H9 (cell line): ENCODE measurements around the gene RIMBP2. TPM values are rescaled to one million over a fixed set of nuclear protein-coding genes. Genes with fewer than 3 reads are reported as not detected.

Experiments used
- DNase-seq: peaks from one replicate; pipeline ENCODE4 v3.0.0-alpha.2; 2017
- H2AFZ ChIP-seq: one replicate; pipeline ENCODE4 v1.6.1; 2013; ENCODE audit warnings: mild to moderate bottlenecking, low read length, control low read depth, moderate library complexity
- H2AK5ac ChIP-seq: 2 replicates; pipeline ENCODE4 v1.6.1; 2013; ENCODE audit warnings: low read length, control low read depth, mixed read lengths; ENCODE audit not compliant: insufficient read length
- H2BK120ac ChIP-seq: one replicate; pipeline ENCODE4 v1.6.1; 2013; ENCODE audit warnings: low read depth, mild to moderate bottlenecking, low read length, control low read depth, inconsistent platforms; ENCODE audit not compliant: poor library complexity, severe bottlenecking
- H2BK12ac ChIP-seq: 2 replicates; pipeline ENCODE4 v1.6.1; 2013; ENCODE audit warnings: low read length, control low read depth, mixed read lengths, low read depth; ENCODE audit not compliant: insufficient read length
- H2BK15ac ChIP-seq: 2 replicates; pipeline ENCODE4 v1.6.1; 2013; ENCODE audit warnings: low read depth, low read length, control low read depth
- H2BK20ac ChIP-seq: one replicate; pipeline ENCODE4 v1.6.1; 2013; ENCODE audit warnings: low read depth, mild to moderate bottlenecking, low read length, control low read depth, inconsistent platforms; ENCODE audit not compliant: poor library complexity, severe bottlenecking
- H2BK5ac ChIP-seq: 2 replicates; pipeline ENCODE4 v1.6.1; 2013; ENCODE audit warnings: low read length, control low read depth, mixed read lengths; ENCODE audit not compliant: insufficient read length
- H3K14ac ChIP-seq: 2 replicates; pipeline ENCODE4 v1.6.1; 2013; ENCODE audit warnings: low read length, control low read depth; ENCODE audit not compliant: insufficient read depth
- H3K18ac ChIP-seq: 2 replicates; pipeline ENCODE4 v1.6.1; 2013; ENCODE audit warnings: low read depth, mild to moderate bottlenecking, mixed read lengths, low read length, control low read depth; ENCODE audit not compliant: insufficient read length
- H3K23ac ChIP-seq: 2 replicates; pipeline ENCODE4 v1.6.1; 2013; ENCODE audit warnings: low read length, control low read depth, mixed read lengths, low read depth; ENCODE audit not compliant: insufficient read length
- H3K23me2 ChIP-seq: 2 replicates; pipeline ENCODE4 v1.6.1; 2013; ENCODE audit warnings: low read depth, mild to moderate bottlenecking, mixed read lengths, low read length, control low read depth; ENCODE audit not compliant: insufficient read length, poor library complexity, severe bottlenecking
- H3K27ac ChIP-seq: 2 replicates; pipeline ENCODE4 v1.5.1; 2013; ENCODE audit warnings: low read length, control low read depth, mixed read lengths, low read depth; ENCODE audit not compliant: insufficient read length
- H3K27me3 ChIP-seq: 2 replicates; pipeline ENCODE4 v1.6.1; 2013; ENCODE audit warnings: low read length, control low read depth, inconsistent platforms; ENCODE audit not compliant: insufficient read depth
- H3K4ac ChIP-seq: 2 replicates; pipeline ENCODE4 v1.6.1; 2013; ENCODE audit warnings: low read depth, mild to moderate bottlenecking, control low read depth, inconsistent platforms, low read length, moderate library complexity
- H3K4me1 ChIP-seq: 2 replicates; pipeline ENCODE4 v1.6.1; 2013; ENCODE audit warnings: low read length, control low read depth, inconsistent platforms; ENCODE audit not compliant: insufficient read depth
- H3K4me2 ChIP-seq: 2 replicates; pipeline ENCODE4 v1.6.1; 2013; ENCODE audit warnings: low read length, control low read depth, mixed read lengths; ENCODE audit not compliant: insufficient read length, insufficient read depth
- H3K56ac ChIP-seq: 2 replicates; pipeline ENCODE4 v1.6.1; 2013; ENCODE audit warnings: low read depth, mild to moderate bottlenecking, mixed read lengths, low read length, control low read depth; ENCODE audit not compliant: insufficient read length
- H3K79me1 ChIP-seq: 2 replicates; pipeline ENCODE4 v1.6.1; 2013; ENCODE audit warnings: low read depth, mild to moderate bottlenecking, moderate library complexity, low read length, control low read depth, inconsistent platforms; ENCODE audit not compliant: insufficient read depth, poor library complexity, severe bottlenecking
- H3K79me2 ChIP-seq: 2 replicates; pipeline ENCODE4 v1.6.1; 2013; ENCODE audit warnings: low read length, control low read depth, inconsistent platforms; ENCODE audit not compliant: insufficient read depth
- H3K9ac ChIP-seq: 2 replicates; pipeline ENCODE4 v1.6.1; 2013; ENCODE audit warnings: low read length, control low read depth, mixed read lengths; ENCODE audit not compliant: insufficient read length; ENCODE audit errors: extremely low read depth
- H3K9me3 ChIP-seq: one replicate; pipeline ENCODE4 v1.6.1; 2013; ENCODE audit warnings: low read depth, low read length, inconsistent platforms; ENCODE audit not compliant: control insufficient read depth
- H3T11ph ChIP-seq: one replicate; pipeline ENCODE4 v1.6.1; 2013; ENCODE audit warnings: mild to moderate bottlenecking, low read length, control low read depth, inconsistent platforms
- H4K20me1 ChIP-seq: one replicate; pipeline ENCODE4 v1.6.1; 2013; ENCODE audit not compliant: control insufficient read depth, insufficient read length, insufficient read depth
- H4K5ac ChIP-seq: 2 replicates; pipeline ENCODE4 v1.6.1; 2013; ENCODE audit warnings: low read depth, mild to moderate bottlenecking, mixed read lengths, low read length, control low read depth; ENCODE audit not compliant: insufficient read length
- H4K8ac ChIP-seq: replicated peaks from 2 replicates; pipeline ENCODE4 v1.6.1; 2013; ENCODE audit warnings: low read length, control low read depth, mixed read lengths, low read depth; ENCODE audit not compliant: insufficient read length
- H4K91ac ChIP-seq: 2 replicates; pipeline ENCODE4 v1.6.1; 2013; ENCODE audit warnings: low read depth, mild to moderate bottlenecking, moderate library complexity, mixed read lengths, low read length, control low read depth; ENCODE audit not compliant: insufficient read length
- H3K27ac Mint-ChIP-seq, 3 experiments: 2 replicates in 2 of 3; 3 replicates in 1 of 3; pipeline ENCODE4 v1.8.0; 2020 to 2021; ENCODE audit warnings: mixed read lengths in 3 of 3, mild to moderate bottlenecking in 1 of 3, moderate library complexity in 1 of 3
- H3K27me3 Mint-ChIP-seq: 2 replicates; pipeline ENCODE4 v1.8.0; 2021; ENCODE audit warnings: low read depth, mild to moderate bottlenecking, moderate library complexity, mixed read lengths
- H3K36me3 Mint-ChIP-seq, 3 experiments: 2 replicates in 2 of 3; 3 replicates in 1 of 3; pipeline ENCODE4 v1.8.0; 2020 to 2021; ENCODE audit warnings: low read depth in 3 of 3, mixed read lengths in 3 of 3; ENCODE audit not compliant: insufficient read depth in 1 of 3
- H3K4me1 Mint-ChIP-seq, 2 experiments: 2 replicates each; pipeline ENCODE4 v1.8.0; 2020; ENCODE audit warnings: mixed read lengths in 2 of 2
- H3K4me3 Mint-ChIP-seq, 2 experiments: 2 replicates in 1 of 2; 3 replicates in 1 of 2; pipeline ENCODE4 v1.8.0; 2020 to 2021; ENCODE audit warnings: mild to moderate bottlenecking in 2 of 2, mixed read lengths in 2 of 2, moderate library complexity in 1 of 2
- H3K9me3 Mint-ChIP-seq, 2 experiments: 2 replicates in 1 of 2; 3 replicates in 1 of 2; pipeline ENCODE4 v1.8.0; 2020; ENCODE audit warnings: mild to moderate bottlenecking in 2 of 2, mixed read lengths in 2 of 2, moderate library complexity in 1 of 2
- CTCF ChIP-seq: fragments of 200-600 bp; sonication (generic); conservative IDR thresholded peaks from 3 replicates; pipeline ENCODE4 v1.8.0; 2021; ENCODE audit warnings: antibody characterized with exemption, mild to moderate bottlenecking
- WGBS: extraction: QIAGEN DNeasy Blood & Tissue Kit; methylation state at CpG from one replicate; pipeline ENCODE4 v1.1.7; 2013; ENCODE audit warnings: missing lambda C conversion rate, low lambda C conversion rate, mixed read lengths; ENCODE audit not compliant: insufficient read length; ENCODE audit errors: extremely low coverage; 5-methylcytosine and 5-hydroxymethylcytosine counted together
- total RNA-seq: library from RNA; stranded (reverse); gene quantifications from 2 replicates; pipeline ENCODE4 v1.2.1, GENCODE V29; 2021

Gene RIMBP2
- total RNA-seq, 1 experiment from 2014 or later: 0.70 TPM

- no peak overlapping the region for H4K5ac ChIP-seq
- H3K27me3 ChIP-seq: no peaks in the 10 kb centered on the region
- no peak overlapping the region for H3K4ac ChIP-seq
- no peak overlapping the region for H2AFZ ChIP-seq
- H4K20me1 ChIP-seq: no peaks in the 10 kb centered on the region
- no peak overlapping the region for H3K56ac ChIP-seq
- Mint-ChIP-seq H3K4me3 (no peak overlapping the region), H3K9me3 (no peaks in the 10 kb centered on the region), H3K36me3 (no peaks in the 10 kb centered on the region), H3K27me3 (peaks cover 10% of the 10 kb centered on the region), H3K27ac (no peak overlapping the region), H3K4me1 (no peaks in the 10 kb centered on the region)
- no peak overlapping the region for H2BK5ac ChIP-seq
- no peak overlapping the region for H3K23ac ChIP-seq
- H4K8ac ChIP-seq: no peak overlapping the region
- no peaks in the 10 kb centered on the region for H3K4me1 ChIP-seq
- H2BK120ac ChIP-seq: no peak overlapping the region
- no peak overlapping the region for H2BK12ac ChIP-seq
- DNase-seq: no peak
- no peak overlapping the region for H3K27ac ChIP-seq
- no peak overlapping the region for H4K91ac ChIP-seq
- TF ChIP-seq CTCF: no peak
- no peak overlapping the region for H2BK15ac ChIP-seq
- no CpG with 5 or more reads among the region's 7 CpGs for WGBS
- no peaks in the 10 kb centered on the region for H3K9me3 ChIP-seq
- H2BK20ac ChIP-seq: no peak overlapping the region
- no peaks in the 10 kb centered on the region for H3K79me1 ChIP-seq
- no peaks in the 10 kb centered on the region for H3K23me2 ChIP-seq
- H3K9ac ChIP-seq: no peak overlapping the region
- H3K79me2 ChIP-seq: no peaks in the 10 kb centered on the region
- H3T11ph ChIP-seq: no peak overlapping the region
- no peak overlapping the region for H3K14ac ChIP-seq
- H3K18ac ChIP-seq: no peak overlapping the region
- no peak overlapping the region for H3K4me2 ChIP-seq
- H2AK5ac ChIP-seq: no peak overlapping the region
Measured at GRCh38 chr12:130347588-130347987, 368.5 kb downstream of the RIMBP2 start.

Other genes with a start within 250 kb of the RIMBP2 start
- gene STX2, start 123.0 kb upstream of the RIMBP2 start, total RNA-seq: 16.8 and 19.4 TPM in 2 replicates
- gene RAN, start 155.8 kb upstream of the RIMBP2 start, total RNA-seq: 1,968 and 1,971 TPM in 2 replicates
- 0.09 and 0.52 TPM in 2 replicates for gene ADGRD1, start 237.6 kb upstream of the RIMBP2 start, total RNA-seq